Stimulated activated naive CD8-positive, alpha-beta T cell treated with anti-CD3 and anti-CD28 coated beads, Interleukin-15, Interleukin-2, amounts not matched to agents 100 U/mL and 50 U/mL, for 24 hours (primary cell): ENCODE data around the gene NR1H3.
"Not testable (repeated sequence)": the region's sequence is repeated elsewhere in the genome, so short reads cannot be mapped to it uniquely, and the experiment has no call there.

Experiments
- ATAC-seq: fragments of 150-1000 bp; cut with Tn5 transposase; one replicate; pipeline ENCODE4 v1.10.0; 2021
- DNase-seq: peaks from one replicate; pipeline ENCODE4 v3.0.0; 2021

NR1H3 gene

DNA sequence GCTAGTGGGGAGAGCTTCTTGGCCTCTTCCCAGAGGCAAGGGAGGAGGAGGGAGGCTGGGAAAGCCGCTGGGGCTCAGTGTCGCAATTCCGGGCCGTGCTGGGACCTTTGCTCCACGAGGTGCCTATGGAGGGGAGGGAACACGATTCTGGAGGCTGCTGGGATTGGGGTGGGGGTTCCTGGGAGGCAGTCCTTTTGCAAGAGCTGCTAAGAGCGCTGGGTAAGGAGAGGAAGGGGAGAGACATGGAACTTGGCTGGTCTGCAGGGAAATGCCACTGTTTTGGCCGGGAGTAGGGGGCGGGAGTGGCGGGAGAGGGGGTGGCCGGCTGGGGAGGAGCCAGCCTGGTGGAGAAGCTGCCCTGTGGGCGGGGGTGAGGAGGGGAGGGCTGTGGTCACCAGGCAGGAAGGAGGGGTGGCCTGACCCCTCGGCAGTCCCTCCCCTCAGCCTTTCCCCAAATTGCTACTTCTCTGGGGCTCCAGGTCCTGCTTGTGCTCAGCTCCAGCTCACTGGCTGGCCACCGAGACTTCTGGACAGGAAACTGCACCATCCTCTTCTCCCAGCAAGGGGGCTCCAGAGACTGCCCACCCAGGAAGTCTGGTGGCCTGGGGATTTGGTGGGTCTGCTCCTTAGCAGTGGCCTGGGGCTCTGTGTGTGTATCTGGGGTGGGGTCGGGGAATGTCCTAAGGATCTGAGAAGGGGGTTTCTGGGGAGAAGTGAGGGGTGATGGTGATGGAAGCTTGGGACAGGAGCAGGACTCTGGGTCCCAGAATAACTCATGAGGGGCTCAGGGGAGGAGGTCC lies at the start of gene NR1H3:
NR1H3 (plus strand) TSS at position 480 of the 800 bp plus-strand sequence. CDS start 1,221 bp downstream, outside the sequence.
- ATAC-seq (no peak), DNase-seq (peak; percentile 24)

GRCh38 chr11:47208008-47208552 lies 49.7 kb upstream of the NR1H3 start:
- not testable (repeated sequence) for ATAC-seq, DNase-seq

DNA sequence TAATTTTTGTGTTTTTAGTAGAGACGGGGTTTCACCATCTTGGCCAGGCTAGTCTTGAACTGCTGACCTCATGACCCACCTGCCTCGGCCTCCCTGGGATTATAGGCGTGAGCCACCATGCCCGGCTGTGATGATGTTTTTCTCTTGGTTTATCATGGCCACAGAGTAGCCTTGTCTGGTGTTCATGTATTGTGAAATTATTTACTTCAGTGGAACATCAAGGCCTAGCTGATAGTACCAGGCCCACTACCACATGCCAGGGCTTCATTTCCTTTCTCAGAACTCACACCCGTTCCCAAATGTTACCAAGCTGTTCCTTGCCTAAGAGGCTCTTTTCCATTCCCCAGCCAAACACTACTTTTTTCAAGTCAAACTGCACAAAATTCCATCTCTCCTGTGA lies 49.2 kb upstream of the NR1H3 start:
- ATAC-seq (no peak), DNase-seq (no peak)

- ATAC-seq (no peak), DNase-seq (no peak)
Measured at GRCh38 chr11:47212938-47213337, 44.9 kb upstream of the NR1H3 start.

DNA sequence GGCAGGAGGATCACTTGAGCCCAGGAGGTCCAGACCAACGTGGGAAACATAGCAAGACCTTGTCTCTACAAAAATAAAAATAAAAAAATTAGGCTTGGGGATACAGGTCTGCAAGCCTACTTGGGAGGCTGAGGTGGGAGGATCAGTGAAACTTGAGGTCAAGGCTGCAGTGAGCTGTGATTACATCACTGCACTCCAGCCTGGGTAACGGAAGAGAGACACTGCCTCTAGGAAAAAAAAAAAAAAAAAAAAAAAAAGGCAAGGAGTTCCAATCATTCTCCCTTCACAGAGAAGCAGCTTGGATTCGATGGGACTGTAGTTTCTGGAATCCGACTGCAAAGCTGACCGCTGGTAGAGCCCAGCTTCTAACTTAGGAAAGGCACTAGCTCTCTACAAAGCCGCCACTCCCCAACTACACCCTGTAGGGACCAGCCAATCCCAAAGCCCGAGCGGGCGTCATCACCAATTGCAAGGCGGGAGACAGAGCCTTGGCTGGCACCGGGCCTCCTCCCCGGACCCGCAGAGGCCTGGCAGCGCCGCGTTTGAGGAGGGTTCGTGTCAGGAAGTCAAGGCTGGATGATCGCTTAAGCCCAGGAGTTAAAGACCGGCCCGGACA lies 43.7 kb upstream of the NR1H3 start:
- ATAC-seq (peak; percentile 83), DNase-seq (peak; percentile 89)

DNA sequence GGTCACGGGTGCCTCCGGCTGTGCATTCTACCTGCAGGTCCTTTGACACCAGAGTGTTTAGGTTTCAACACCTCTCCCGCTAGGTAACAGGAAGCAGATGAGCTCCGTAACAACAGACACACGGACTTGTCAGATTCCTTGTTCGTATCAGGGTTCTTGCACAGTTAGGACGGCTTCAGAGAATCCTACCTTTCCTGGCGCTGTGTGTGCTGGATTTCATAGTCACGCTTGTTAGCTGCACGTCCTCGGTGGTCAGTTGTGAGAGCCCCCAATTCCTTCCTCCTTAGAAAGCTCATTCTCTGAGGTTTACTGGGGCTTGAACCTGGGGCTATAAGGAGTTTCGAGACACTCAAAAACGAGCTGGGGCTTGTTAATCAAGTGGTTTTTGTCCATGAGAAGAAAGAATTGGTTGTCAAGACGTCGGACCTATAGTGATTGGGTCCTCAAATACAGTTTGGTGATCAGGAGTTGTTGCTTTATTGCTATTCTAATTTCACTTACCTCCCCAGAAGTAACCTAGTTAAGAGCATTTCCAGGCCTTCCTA lies 42.4 kb upstream of the NR1H3 start:
- ATAC-seq (no peak), DNase-seq (no peak)

DNA sequence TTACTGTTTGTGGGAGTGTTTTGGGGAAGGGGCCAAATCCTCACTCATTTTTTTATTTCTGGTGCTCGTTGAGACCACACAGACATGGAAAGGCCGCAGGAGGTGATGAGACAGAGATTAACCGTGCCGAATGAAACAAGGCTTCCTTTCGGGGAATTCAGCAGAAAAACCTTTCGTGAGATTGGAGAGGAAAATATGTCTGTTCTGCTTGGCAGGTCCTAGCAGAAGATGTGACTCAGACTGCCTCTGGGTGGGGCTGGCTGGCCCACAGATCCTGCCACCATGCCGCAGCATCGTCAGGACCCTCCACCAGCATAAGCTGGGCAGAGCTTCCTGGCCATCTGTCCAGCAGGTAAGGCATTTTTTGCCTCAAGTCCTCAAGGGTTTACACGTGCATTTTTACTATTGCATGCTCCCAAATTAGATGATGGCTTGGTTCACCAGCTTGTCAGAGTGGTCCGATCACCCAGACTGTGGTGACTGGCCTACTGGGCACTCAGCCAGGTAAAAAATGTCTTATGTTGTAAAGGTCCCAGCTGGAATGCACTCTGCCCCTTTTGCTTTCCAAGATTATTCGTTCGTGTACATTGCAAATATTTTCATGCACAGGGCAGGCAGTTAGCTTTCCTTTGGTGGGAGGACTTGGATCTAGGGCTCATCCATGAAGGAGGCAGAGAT lies 41.5 kb upstream of the NR1H3 start:
- DNase-seq (peak; percentile 76), ATAC-seq (peak; percentile 65)

DNA sequence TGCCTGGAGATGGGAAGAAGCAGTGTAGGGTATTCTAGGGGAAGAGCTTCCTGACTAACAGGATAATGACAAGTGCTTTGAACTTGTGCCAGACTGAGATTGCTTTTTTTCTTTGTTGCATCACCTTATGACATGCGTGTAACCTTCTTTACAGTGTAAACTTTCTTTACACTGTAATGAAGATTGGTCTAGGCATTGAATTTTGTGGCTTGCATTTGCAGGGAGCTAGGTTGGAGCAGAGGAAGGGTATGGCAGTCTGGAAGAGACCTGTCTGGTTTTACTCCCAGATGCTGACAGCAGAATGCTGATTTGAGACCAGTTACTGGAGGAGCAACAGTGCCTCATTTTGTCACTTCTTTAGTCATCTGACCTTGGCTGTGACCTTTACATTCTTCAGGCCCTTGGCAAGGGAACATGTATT lies 37.4 kb upstream of the NR1H3 start:
- ATAC-seq: no peak
- no peak for DNase-seq

- DNase-seq: no peak
- no peak for ATAC-seq
Measured at GRCh38 chr11:47222696-47223095, 35.1 kb upstream of the NR1H3 start.

DNA sequence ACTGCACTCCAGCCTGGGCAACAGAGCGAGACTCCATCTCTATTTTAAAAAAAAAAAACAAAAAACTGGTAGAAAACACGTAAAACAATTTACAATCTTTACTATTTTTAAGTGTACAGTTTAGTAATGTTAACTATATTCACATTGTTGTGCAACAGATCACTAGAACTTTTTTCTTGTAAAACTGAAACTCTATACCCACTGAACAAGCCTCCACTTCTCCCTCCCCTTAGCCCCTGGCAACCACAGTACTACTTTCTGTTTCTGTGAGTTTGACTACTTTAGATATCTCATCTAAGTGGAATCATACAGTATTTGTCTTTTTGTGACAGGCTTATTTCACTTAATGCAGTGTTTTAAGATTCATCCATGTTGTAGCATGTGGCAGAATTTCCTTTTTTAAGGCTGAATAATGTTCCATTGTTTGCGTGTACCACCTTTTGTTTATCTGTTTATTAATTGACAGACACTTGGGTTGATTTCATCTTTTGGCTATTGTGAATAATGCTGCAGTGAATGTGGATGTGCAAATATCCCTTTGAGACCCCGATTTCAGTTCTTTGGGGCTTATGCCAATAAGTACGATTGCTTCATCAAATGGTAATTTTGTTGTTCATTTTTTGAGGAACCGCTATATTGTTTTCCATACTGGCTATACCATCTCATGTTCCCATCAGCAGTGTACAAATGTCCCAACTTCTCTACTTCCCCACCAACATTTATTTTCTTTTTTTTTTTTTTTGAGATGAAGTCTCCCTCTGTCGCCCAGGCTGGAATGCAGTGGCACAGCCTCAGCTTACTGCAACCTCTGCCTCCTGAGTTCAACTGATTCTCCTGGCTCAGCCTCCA lies 32.0 kb upstream of the NR1H3 start:
- DNase-seq (no peak), ATAC-seq (peak; percentile 95)

DNA sequence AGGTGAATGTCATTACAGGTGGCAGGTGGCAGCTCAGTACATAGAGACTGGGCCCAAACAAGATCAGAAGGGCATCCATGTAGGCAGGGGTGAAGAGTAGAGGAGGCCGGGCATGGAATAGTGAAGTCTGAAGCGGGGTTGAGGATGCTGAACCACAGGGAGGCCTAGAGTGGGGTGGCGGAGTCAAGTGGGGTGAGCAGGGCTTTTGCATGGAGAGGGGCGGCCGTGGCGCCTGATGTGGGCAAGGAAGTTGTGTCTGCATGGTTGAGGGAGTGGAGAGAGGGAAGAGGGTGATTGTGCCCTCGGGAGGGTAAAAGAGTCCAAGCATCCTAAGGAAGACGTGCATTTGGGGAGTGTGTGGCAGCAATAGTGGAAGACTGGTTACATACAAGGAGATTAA lies 28.6 kb upstream of the NR1H3 start:
- no peak for DNase-seq
- ATAC-seq: no peak

DNA sequence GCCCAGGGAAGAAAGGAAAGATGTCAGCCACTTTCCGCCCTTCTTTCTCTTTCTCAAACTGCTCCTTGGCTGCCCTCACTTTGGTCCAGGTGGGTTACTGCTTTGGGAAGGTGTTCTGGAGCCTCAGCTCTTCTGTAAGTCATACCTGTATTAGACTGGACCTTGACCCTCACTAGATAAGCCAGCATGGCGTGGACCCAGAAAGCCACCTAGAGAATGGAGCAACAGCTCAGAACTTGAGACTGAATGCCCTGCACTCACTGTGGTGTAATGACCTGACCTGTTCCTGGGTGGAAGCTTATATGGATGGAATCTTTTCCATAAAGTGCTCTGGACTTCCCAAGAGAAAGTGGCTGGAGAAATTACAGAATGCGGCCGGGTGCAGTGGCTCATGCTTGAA lies 24.7 kb upstream of the NR1H3 start:
- ATAC-seq (no peak), DNase-seq (no peak)

DNA sequence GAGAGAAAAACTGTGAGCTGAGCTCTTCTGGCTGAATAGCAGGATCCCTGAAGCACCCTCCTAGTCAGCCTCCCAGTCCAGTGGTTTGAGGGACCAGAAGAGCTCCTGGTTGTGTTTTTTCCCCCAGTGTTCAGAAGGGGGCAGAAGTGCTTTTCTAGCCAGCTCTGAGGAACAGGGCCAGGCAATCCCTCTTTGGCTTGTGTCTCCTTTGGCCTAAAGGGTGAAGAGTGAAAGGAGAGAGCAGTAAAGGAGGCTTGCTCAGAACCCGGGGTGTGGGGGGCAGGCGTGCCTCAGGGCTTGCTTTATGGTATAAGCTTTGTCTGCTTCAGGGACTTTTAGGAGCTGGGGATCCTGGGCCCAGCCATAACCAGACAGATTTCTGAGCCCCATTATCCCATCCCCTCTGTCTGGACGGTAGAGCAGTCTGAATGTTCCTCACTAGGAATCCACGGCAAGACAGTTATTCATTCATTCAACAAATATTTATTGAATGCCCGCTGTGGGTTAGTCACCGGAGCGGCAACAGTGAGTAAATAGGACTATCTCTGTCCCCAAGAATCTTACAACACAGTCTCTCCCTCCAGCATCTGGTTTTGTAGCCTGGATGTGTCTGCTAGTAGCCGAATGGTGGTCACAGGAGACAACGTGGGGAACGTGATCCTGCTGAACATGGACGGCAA lies 23.7 kb upstream of the NR1H3 start:
- ATAC-seq (no peak), DNase-seq (no peak)

DNA sequence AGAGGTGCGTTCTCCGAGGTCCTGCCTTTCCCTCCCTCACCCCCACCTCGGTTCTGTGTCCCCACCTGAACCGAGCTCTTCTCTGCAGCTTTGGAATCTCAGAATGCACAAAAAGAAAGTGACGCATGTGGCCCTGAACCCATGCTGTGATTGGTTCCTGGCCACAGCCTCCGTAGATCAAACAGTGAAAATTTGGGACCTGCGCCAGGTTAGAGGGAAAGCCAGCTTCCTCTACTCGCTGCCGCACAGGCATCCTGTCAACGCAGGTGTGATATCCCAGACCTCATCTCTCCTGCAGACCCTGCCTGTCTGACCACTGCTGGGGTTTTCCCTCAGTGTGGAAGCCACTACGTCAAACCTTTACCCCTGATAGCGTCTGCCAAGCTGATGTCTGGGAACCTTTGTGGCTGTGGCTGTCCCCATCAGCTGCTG lies 23.1 kb upstream of the NR1H3 start:
- peak; percentile 41 for DNase-seq
- ATAC-seq: peak; percentile 73

GRCh38 chr11:47235163-47235562 lies 22.6 kb upstream of the NR1H3 start:
- ATAC-seq: peak; percentile 4
- no peak for DNase-seq

DNA sequence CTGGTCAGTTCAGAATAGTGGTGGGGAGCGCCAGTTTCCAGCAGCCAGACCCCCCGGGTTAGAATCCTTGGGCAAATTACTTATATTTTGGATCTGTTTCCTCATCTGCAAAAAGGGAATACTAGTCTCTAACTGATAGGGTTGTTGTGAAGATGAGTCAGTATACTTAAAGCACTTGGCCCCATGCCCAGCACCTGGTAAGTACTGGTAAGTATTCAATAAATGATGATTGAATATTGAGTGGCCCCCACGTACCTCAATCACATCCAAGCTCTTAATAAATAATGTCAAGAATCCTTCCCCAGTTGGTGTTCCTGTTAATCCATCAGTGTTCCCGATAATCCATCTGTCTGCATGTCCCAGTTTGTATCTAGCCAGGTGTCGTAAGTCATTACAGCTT lies 21.3 kb upstream of the NR1H3 start:
- DNase-seq: no peak

GRCh38 chr11:47239852-47240251 lies 17.9 kb upstream of the NR1H3 start:
- DNase-seq: no peak
- ATAC-seq: no peak

More for the DNA sequence above, 21.3 kb upstream of the NR1H3 start:
- ATAC-seq: no peak

GRCh38 chr11:47241841-47242301 lies 15.9 kb upstream of the NR1H3 start:
- peak; percentile 34 for ATAC-seq

DNA sequence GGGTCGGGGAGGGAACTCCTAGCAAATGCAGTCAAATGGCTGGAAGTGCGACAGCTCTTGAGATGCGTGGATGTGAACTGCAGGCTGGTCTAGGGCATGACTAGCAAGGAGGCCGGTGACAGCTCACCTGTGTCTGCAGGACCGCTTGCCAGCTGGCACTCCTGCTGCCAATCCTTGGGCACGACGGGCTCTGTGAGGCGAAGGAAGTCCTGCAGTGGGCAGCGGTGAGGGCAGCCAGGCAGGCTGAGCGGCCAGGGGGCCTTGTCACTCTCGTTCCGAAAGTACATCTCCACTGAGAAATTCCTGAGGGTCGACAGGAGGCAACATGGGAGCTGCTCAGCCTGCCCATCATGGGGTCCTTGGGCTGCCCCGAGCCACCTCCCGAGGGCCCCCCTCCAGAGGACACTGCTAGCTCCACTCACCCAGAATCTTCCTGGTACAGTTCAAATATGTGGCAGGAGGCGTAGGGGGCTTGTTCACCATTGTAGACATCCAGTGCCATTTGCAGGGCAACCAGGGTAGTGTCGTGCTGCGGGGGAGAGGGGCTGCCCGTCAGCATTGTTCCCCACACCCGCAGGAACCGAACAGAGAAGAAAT lies 15.1 kb upstream of the NR1H3 start:
- ATAC-seq (no peak), DNase-seq (no peak)

More at GRCh38 chr11:47241841-47242301, 15.9 kb upstream of the NR1H3 start:
- no peak for DNase-seq

DNA sequence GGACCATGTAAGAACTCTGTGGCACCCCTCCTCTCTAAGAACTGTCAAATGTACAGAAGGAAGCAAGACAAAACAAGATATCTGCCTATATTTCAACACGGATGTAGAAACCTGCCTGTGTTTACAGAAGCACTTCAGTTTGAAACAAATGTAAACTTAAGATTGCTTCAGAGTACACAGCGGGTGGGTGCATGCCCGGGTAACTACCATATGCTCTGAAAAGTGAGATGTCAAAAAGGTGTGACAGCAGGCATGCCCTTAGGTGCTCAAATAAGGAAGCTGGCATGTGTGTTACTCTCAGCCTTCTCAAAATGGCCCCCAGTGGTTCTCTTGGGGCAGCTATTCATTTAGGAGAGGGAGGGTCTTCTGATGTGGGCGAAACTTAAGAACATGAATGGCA lies 14.3 kb upstream of the NR1H3 start:
- DNase-seq (no peak), ATAC-seq (no peak)
